HG02610 (cell line): ENCODE data around the gene INPP5K.
"Not testable (repeated sequence)": the region's sequence is repeated elsewhere in the genome, so short reads cannot be mapped to it uniquely, and the experiment has no call there.

Source experiments
- ATAC-seq: cut with Tn5 transposase; IDR thresholded peaks from one replicate; pipeline ENCODE4 v1.9.1; 2021; ENCODE audit warnings: mild to moderate bottlenecking, moderate library complexity; ENCODE audit not compliant: unreplicated experiment

INPP5K gene

DNA sequence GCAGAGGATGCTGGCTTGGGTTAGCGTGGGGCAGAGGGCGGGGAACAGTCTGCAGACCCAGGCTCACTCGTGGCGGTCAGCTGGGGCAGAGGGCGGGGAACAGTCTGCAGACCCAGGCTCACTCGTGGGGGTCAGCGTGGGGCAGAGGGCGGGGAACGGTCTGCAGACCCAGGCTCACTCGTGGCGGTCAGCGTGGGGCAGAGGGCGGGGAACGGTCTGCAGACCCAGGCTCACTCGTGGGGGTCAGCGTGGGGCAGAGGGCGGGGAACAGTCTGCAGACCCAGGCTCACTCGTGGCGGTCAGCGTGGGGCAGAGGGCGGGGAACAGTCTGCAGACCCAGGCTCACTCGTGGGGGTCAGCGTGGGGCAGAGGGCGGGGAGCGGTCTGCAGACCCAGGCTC lies 7.7 kb downstream of the INPP5K start:
- ATAC-seq = not testable (repeated sequence)

GRCh38 chr17:1506649-1507267 lies 9.7 kb downstream of the INPP5K start:
- no peak for ATAC-seq

- ATAC-seq = no peak
Measured at GRCh38 chr17:1505586-1505985, 10.8 kb downstream of the INPP5K start.

DNA sequence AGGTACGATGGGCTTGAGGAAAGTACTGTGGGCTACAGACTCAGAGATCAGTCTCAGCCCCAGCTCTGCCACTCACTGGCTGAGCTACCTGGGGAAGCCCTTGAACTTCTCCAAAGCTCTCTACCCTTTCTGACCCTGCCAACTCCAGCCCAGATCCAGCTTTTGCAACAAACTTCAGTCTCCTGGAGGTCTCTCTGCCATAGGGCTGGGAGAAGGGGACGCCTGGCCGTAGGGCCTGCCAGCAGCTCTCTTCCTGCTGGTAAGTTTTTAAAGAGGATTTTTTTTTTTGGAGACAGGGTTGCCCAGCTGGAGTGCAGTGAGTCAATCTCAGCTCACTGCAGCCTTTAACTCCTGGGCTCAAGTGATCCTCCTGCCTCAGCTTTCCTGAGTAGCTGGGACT lies 11.5 kb downstream of the INPP5K start:
- no peak for ATAC-seq

DNA sequence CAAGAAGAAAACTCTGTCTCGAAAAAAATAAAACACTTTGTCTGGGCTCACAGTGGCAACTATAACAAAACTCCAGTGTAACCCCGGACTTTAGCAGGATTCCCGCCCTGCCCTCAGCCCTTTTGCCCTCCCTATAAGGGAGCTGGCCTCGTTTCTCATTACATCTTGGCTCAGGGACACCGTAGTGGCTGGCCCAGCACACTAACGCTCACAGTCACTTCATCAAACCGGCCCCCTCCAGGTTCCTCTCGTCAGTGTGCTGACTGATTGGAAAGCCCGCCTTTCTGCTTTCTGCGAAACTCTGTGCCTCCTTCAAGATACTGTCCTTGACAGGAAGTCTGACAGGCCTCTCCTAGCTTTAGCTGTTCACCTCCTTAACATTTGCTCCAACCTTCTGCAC lies 12.7 kb downstream of the INPP5K start:
- ATAC-seq = no peak

DNA sequence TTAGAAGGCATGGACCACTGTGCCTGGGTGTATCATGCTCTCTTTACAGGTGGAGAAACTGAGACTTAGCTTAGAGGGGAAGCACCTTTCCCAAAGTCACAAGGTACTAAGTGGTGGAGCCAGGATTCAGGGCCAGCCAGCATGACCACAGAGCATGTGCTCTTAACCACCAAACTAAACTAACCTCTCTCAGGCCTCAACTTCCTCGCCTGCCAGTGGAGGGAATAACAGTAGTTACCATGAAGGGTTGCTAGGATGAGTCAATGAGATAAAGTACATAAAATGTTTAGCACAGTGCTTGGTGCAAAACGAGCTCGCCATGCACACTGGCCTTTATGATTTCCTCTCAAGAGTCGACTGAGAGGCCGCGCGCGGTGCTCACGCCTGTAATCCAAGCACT lies 17.5 kb downstream of the INPP5K start:
- ATAC-seq = no peak

- no peak for ATAC-seq
Measured at GRCh38 chr17:1498233-1498632, 18.2 kb downstream of the INPP5K start.

- no peak for ATAC-seq
Measured at GRCh38 chr17:1497831-1498230, 18.6 kb downstream of the INPP5K start.

DNA sequence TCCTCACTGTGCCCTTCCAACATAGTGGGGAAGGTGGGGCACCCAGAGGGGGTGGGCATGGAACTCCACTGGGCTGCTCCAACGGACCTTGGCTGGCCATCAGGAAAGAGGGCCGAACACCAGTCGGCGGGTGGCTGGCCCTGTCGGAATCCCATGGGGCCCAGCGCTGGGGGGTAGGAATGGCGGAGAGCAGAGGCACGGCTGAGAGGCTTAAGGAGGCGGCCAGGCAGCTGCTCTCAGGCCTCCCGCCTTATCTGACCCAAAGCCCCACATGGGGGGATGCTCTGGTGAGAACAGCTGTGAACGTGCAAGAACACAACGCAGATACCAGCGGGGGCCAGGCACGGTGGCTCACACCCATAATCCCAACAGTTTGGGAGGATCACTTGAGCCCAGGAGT lies 19.5 kb downstream of the INPP5K start:
- no peak for ATAC-seq

GRCh38 chr17:1495265-1495989 lies 21.0 kb downstream of the INPP5K start:
- no peak for ATAC-seq

GRCh38 chr17:1494736-1495253 lies 21.6 kb downstream of the INPP5K start:
- no peak for ATAC-seq

DNA sequence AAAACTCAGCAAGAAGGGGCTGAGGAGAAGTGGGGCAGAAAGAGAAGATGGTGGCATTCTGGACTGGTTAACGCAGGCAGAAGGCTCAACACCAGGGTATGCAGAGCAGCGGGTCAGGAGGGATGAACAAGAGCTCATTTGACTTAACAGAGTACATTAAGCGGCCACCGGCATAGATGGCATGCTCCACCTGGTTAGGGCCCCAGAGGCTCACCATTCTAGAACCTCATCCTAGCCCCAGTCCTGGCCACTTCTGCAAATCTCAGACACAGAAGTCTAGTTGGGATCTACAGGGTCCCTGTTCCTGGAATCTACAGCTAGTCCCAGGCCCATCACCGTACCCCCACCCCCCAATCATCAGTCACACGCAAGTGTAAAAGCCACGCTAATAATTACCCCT lies 22.2 kb downstream of the INPP5K start:
- ATAC-seq = no peak

- ATAC-seq = no peak
Measured at GRCh38 chr17:1493291-1493980, 23.0 kb downstream of the INPP5K start.

DNA sequence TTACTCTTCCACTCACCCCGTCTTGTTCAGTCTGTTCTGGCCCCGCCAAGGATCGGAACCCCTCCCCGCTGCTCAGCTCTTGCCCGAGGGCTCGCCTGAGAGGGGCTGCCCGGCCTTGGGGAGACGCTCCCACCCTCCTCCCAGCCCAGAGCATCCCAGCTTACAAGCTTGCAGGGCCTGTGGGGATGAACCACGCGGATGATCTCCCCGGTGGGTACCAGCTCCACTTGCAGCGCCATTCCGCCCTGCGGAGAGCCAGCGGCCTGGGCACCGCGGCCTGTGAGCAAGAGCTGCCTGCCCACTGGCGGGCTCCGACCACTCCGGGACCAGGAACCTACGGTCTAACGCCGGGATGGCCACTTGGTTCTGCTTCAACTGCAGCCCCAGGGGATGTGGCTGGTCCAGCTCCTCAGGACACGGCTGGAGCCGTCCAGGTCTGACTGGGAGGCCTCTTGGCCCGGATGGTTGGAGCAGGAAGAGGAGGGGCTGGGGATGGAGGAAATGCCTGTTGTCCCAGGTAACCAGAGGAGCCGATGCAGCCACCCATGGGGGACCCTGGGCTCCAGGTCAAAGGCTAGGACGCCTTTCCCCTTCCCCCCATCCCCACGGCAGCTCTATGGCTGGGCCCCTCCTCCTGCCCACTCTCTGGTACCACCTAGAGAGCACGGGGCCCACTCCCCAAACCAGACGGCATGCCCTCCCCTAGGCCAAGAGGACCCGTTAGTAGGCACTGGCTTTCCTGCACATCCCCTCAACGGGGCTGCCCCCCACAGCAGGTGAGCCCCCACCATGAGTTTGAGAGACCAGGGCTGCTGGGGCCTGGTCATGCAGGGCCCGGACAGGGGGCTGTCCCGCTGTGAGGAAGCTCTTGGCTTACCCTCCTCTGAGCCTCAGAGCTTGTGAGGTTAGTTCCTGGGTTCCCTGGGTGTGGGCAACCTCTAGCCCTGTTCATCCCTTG lies 23.9 kb downstream of the INPP5K start, which contains the start of gene MYO1C:
Gene MYO1C, minus strand, starts transcription at position 438 of the 958 bp plus-strand sequence. Its CDS starts 199 bp downstream, at position 239.
- no peak for ATAC-seq

DNA sequence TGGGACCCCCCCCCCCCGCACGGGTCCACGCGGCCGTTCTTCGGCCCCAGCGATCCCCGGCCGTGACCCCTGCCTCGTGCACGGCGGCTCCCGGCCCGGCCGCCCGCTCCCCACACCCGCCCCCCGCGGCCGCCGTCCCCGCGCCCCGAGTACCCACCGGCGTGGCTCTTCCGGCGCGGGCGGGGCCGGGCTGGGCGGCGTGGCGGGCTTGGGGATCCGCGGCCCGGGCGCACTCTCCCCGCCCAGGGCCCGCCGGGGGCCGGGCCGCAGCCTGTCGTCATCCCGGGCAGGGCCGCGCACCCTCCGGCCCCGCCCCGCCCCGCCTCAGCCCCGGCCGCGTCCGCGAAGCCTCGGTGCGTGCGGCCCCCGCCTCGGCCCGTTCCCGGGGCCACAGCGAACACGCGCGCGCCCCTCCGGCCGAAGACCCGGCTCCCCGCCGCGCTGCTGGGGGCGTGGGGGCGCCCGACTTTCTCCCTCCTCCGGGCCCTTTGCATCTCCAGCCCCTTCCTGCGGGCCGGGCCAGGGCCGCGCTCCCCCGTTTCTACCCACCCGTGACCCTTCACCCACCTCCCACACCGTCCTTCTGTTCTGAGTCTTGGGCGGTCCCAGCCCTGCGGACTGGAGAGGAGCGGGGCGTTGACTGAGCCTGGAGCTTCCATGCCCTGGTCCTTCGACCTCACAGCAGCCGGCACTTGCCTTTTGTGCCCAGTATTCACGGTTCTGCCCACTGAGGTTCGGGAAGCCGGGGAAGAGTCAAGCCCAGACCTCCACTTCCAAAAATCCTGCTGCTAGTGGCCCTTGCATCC lies 24.8 kb downstream of the INPP5K start:
- peak; percentile 44 for ATAC-seq

- ATAC-seq = peak; percentile 46
Measured at GRCh38 chr17:1490643-1491442, 25.6 kb downstream of the INPP5K start.

- ATAC-seq = no peak
Measured at GRCh38 chr17:1488826-1489270, 27.6 kb downstream of the INPP5K start.

DNA sequence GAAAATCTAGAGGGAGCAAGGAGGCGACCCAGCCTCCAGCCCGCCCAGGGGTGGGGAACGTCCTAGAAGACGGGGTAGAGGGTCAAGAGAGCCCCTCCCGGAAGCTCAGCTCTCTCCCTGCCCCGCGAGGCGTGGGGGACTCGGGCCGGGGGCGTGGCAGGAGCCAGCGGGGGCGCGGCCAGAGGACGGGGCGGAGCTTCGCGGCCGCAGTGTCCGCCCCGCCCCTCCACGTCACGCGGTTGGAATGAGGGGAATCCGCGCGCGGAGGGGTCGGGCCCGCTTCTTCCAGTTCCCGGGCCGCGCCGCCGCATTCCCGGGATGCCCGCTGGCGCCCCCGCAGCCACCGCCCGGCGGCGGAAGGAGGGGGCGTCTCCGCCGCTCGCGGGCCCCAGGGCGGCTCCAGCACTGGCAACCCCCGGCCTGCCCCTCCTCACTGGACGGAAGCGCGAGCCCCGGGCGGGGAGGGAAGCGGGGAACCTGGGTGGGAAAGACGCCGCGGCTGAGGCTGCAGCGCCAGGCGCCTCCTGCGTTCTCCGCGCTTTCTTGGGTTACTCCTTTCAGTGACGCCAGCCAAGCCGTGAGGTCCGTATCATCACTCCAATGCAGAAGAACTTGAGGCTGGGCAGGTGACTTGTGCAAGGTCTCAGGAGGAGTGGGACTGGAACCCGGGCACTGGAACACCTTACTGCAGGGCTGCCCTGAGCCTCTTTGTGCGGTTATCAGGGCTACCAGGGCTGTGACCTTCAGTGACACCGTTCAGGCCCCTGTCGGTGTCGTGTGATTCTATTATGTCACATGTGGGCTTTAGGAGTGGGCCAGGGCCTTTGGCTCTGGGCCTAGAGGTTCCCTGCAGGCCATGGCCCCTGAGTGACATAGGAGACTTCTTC lies 28.2 kb downstream of the INPP5K start:
- ATAC-seq = peak; percentile 29
